ENCODE data around the gene USP11.

DNA sequence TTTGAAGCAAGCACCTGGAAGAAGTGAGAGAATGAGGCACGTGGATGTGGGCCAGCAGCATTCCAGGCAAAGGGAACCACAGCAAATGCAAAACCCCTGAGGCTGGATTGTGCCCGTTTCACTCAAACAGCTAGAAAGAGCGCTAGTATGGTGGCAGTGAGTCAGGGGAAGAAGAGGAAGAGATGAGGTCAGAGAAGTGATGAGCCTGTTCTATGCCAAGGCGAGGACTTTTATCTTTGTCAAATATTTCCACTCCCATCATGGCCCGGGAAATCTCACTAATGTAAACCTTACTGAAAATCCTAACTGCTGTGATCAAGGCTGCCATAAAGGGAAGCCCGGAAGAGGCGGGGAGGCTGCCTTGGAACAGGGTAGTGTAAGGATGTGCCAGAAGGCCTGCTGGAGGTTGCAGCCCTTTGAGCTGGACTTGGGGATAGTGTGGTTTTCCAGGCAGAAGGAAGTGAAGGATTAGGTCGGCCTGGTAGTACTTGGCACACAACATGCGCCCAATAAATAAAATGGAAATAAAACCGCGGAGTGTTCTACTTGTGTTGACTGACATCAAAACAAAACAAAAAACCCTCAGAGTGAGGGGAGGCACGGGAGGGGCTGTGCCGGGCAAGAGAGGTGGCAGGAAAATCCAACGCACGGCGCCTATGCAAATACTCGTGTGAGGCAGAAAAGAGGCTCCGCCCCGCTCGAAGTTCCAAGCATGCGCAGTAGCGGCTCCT lies 15.5 kb upstream of the USP11 start:
- TF ChIP-seq, protein P1, sequence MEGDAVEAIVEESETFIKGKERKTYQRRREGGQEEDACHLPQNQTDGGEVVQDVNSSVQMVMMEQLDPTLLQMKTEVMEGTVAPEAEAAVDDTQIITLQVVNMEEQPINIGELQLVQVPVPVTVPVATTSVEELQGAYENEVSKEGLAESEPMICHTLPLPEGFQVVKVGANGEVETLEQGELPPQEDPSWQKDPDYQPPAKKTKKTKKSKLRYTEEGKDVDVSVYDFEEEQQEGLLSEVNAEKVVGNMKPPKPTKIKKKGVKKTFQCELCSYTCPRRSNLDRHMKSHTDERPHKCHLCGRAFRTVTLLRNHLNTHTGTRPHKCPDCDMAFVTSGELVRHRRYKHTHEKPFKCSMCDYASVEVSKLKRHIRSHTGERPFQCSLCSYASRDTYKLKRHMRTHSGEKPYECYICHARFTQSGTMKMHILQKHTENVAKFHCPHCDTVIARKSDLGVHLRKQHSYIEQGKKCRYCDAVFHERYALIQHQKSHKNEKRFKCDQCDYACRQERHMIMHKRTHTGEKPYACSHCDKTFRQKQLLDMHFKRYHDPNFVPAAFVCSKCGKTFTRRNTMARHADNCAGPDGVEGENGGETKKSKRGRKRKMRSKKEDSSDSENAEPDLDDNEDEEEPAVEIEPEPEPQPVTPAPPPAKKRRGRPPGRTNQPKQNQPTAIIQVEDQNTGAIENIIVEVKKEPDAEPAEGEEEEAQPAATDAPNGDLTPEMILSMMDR (IDR thresholded peaks at IDR 0.05 in 4 of 5, conservative IDR thresholded peaks at IDR 0.05 in 1 of 5): no peak
- TF ChIP-seq POLR2A (IDR thresholded peaks at IDR 0.05): no peak

Data from gastrocnemius medialis (tissue), 4 donors.